Measurements from ENCODE around the gene CRPPA. TPM values are rescaled to one million over a fixed set of nuclear protein-coding genes. Genes with fewer than 3 reads are reported as not detected.

The CRPPA gene
- total and polyA plus RNA-seq, 2 of the 13 experiments (the other 11 are each of a cell fraction or from before 2014, with no cell fraction given): 0.16 to 1.3 TPM

- FAIRE-seq (no peak), ATAC-seq (no peak), DNase-seq (ENCODE audit: low spot score) (no peak)
- Histone ChIP-seq H3K79me2 (ENCODE audit: insufficient read depth, low read length) (no peaks in the 10 kb centered on the region), H3K36me3 (replicated peaks in 1 of 2; ENCODE audit: control insufficient read depth in 1 of 2, insufficient read depth in 2 of 2, low read length in 2 of 2) (no peaks in the 10 kb centered on the region), H4K20me1 (ENCODE audit: insufficient read depth, low read length) (no peaks in the 10 kb centered on the region), H3K9ac (ENCODE audit: insufficient read depth, low read depth, low read length) (no peak overlapping the region), H3K4me1 (ENCODE audit: insufficient read depth, low read length) (no peaks in the 10 kb centered on the region), H3K4me2 (ENCODE audit: low read depth, low read length) (no peak overlapping the region), H3K27me3 (ENCODE audit: control insufficient read depth in 1 of 2, insufficient read depth in 2 of 2, low read length in 2 of 2) (no peaks in the 10 kb centered on the region), H3K9me3 (ENCODE audit: low read length) (peaks cover 45% of the 10 kb centered on the region), H3K27ac (ENCODE audit: extremely low read length, insufficient read depth, low read length) (no peak overlapping the region), H3K4me3 (replicated peaks in 1 of 3; ENCODE audit: insufficient read depth in 1 of 3, low read depth in 2 of 3, low read length in 3 of 3) (no peak overlapping the region), H2AFZ (ENCODE audit: low read length) (no peak overlapping the region)
- no TSS peak for BruUV-seq (replicated peaks)
- ChIA-PET POLR2A (no interaction called here), CTCF (ENCODE audit: low intra/inter-chr PET ratio, low total read pairs) (no interaction called here)
- WGBS (ENCODE audit: low lambda C conversion rate): 37% methylated on average over 1 of the region's 1 CpG
- intact Hi-C loops (cut with micrococcal nuclease; ENCODE audit: unreplicated experiment) (no loop called here), in situ Hi-C loops (cut with HindIII; ENCODE audit: extremely low pct_ligation_motif_present, low pct_unique_long_range_greater_than_20kb) (no loop called here)
- no peak for TF ChIP-seq ZBTB38 (CRISPR knock-in tag; IDR thresholded peaks at IDR 0.05)
- no peak for TF ChIP-seq ZFP36 (IDR thresholded peaks at IDR 0.05; ENCODE audit: borderline replicate concordance, low read depth, low read length, partially characterized antibody)
- TF ChIP-seq LBX2 (CRISPR knock-in tag; IDR thresholded peaks at IDR 0.05; ENCODE audit: borderline replicate concordance): no peak
- TF ChIP-seq THAP7 (CRISPR knock-in tag; IDR thresholded peaks at IDR 0.05): no peak
- no peak for TF ChIP-seq ZNF577 (CRISPR knock-in tag; IDR thresholded peaks at IDR 0.05; ENCODE audit: borderline replicate concordance, low read depth)
- TF ChIP-seq MAX (IDR thresholded peaks at IDR 0.05): no peak
- TF ChIP-seq ZNF850 (CRISPR knock-in tag; conservative IDR thresholded peaks at IDR 0.05): no peak
- no peak for TF ChIP-seq HCFC1 (IDR thresholded peaks at IDR 0.05; ENCODE audit: low read depth, low read length)
- TF ChIP-seq ZNF878 (CRISPR knock-in tag; IDR thresholded peaks at IDR 0.05): no peak
- no peak for TF ChIP-seq STAT5B (CRISPR knock-in tag; IDR thresholded peaks at IDR 0.05)
- TF ChIP-seq PTBP1 (IDR thresholded peaks at IDR 0.05; ENCODE audit: low read depth, low read length, poor library complexity, severe bottlenecking): no peak
- no peak for TF ChIP-seq ARID4A (CRISPR knock-in tag; IDR thresholded peaks at IDR 0.05; ENCODE audit: borderline replicate concordance)
- TF ChIP-seq MIER3 (CRISPR knock-in tag; IDR thresholded peaks at IDR 0.05; ENCODE audit: borderline replicate concordance): no peak
- no peak for TF ChIP-seq ZNF563 (CRISPR knock-in tag; IDR thresholded peaks at IDR 0.05)
- TF ChIP-seq TFDP1 (CRISPR knock-in tag; IDR thresholded peaks at IDR 0.05; ENCODE audit: borderline replicate concordance): no peak
- TF ChIP-seq MED13 (CRISPR knock-in tag; IDR thresholded peaks at IDR 0.05): no peak
- no peak for TF ChIP-seq E2F1 (CRISPR knock-in tag; IDR thresholded peaks at IDR 0.05)
These were observed 26.2 kb downstream of the CRPPA start for GRCh38 chr7:16395121-16395520.
